ENCODE measurements around the gene RALB. TPM values are rescaled to one million over a fixed set of nuclear protein-coding genes. Genes with fewer than 3 reads are reported as not detected.

RALB gene
- total RNA-seq, 6 donors from 2014 or later, result 23.0 to 85.8 (median 46.5) TPM

DNA sequence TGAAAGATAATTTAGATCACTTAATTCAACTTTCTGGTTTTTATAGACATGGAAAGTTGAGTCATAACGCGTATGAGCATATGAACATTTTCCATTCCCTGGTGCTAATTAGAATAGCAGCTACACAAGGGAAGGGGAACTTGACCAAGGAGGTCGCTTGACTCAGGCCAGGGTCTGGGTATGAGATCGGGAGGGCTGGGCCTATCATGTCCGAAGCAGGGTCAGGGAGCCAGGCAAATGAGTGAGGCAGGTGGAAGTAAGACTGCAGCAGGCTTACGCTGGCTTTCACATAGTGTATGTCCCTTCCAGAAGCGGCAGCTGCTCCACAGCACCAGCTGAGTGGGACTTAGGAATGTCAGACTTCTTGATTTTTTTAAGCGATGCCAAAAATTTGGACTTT, 14.7 kb downstream of the RALB start:
- ATAC-seq (ENCODE audit: low FRiP score in 2 of 2) (no peak), DNase-seq (no peak)
- TF ChIP-seq, protein P1, sequence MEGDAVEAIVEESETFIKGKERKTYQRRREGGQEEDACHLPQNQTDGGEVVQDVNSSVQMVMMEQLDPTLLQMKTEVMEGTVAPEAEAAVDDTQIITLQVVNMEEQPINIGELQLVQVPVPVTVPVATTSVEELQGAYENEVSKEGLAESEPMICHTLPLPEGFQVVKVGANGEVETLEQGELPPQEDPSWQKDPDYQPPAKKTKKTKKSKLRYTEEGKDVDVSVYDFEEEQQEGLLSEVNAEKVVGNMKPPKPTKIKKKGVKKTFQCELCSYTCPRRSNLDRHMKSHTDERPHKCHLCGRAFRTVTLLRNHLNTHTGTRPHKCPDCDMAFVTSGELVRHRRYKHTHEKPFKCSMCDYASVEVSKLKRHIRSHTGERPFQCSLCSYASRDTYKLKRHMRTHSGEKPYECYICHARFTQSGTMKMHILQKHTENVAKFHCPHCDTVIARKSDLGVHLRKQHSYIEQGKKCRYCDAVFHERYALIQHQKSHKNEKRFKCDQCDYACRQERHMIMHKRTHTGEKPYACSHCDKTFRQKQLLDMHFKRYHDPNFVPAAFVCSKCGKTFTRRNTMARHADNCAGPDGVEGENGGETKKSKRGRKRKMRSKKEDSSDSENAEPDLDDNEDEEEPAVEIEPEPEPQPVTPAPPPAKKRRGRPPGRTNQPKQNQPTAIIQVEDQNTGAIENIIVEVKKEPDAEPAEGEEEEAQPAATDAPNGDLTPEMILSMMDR (IDR thresholded peaks at IDR 0.05), result no peak
- TF ChIP-seq POLR2A (IDR thresholded peaks at IDR 0.05) (no peak), POLR2AphosphoS5 (IDR thresholded peaks at IDR 0.05) (no peak), EP300 (IDR thresholded peaks at IDR 0.05) (no peak)
- Histone ChIP-seq H3K4me3 (no peak overlapping the region), H3K27me3 (no peaks in the 10 kb centered on the region), H3K4me1 (peaks cover 33 to 52% (median 43%) of the 10 kb centered on the region in 4 donors), H3K27ac (no peak overlapping the region), H3K36me3 (no peaks in the 10 kb centered on the region), H3K9me3 (no peaks in the 10 kb centered on the region)
- 81 to 94% methylated on average over 8 of the region's 8 CpGs for WGBS, 2 donors

DNA sequence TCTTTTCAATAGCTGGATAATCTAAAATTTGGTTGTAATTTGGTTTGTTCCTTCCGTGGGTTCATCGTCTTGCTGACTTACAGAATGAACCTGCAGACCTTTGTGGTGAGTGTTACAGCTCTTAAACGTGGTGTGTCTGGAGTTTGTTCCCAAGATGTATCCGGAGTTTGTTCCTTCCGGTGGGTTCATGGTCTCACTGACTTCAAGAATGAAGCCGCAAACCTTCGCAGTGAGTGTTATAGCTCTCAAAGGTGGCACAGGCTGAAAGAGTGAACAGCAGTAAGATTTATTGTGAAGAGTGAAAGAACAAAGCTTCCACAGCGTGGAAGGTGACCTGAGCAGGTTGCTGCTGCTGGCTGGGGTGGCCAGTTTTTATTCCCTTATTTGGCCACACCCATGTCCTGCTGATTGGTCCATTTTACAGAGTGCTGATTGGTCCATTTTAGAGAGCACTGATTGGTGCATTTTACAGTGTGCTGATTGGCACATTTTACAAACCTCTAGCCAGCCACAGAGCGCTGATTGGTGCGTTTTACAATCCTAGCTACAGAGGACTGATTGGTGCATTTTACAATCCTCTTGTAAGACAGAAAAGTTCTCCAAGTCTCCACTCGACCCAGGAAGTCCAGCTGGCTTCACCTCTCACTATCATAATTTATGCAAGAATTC, 16.6 kb downstream of the RALB start:
- ATAC-seq (ENCODE audit: low FRiP score in 2 of 2) (no peak), DNase-seq (no peak)
- Histone ChIP-seq H3K36me3 (no peaks in the 10 kb centered on the region), H3K9me3 (no peaks in the 10 kb centered on the region), H3K27me3 (no peaks in the 10 kb centered on the region), H3K4me1 (peaks cover 30 to 41% (median 34%) of the 10 kb centered on the region in 4 donors), H3K4me3 (no peak overlapping the region), H3K27ac (peak overlapping the region in 1 of 4 donors; percentile 55)
- no peak for TF ChIP-seq POLR2A (IDR thresholded peaks at IDR 0.05)
- WGBS, 2 donors, result 75 to 84% methylated on average over 11 of the region's 11 CpGs

DNA sequence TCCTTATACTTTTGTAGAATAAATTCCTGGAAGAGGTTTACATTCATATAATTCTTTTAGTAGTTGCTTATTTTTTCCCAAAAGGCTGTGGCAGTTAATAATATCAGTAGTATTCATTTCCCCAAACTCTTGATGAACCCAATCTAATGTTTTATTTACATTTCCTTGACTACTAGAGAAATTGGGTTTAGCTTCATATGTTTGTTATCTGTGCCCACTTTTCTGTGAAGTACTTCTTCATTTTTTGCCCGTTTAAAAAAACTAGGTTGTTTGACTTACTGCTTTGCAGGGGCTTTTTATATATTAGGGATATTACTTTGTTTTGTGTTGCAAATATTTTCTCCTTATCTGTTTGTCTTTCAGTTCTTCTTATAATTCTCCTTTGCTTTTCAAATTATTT, 17.2 kb downstream of the RALB start:
- Histone ChIP-seq H3K4me3 (no peak overlapping the region), H3K9me3 (no peaks in the 10 kb centered on the region), H3K36me3 (no peaks in the 10 kb centered on the region), H3K4me1 (peaks cover 23 to 38% (median 29%) of the 10 kb centered on the region in 4 donors), H3K27me3 (no peaks in the 10 kb centered on the region), H3K27ac (no peak overlapping the region)
- 52 to 67% methylated on average over 1 of the region's 1 CpG for WGBS, 2 donors
- DNase-seq (no peak), ATAC-seq (ENCODE audit: low FRiP score in 2 of 2) (no peak)
- TF ChIP-seq, protein P1 (IDR thresholded peaks at IDR 0.05), result no peak
- TF ChIP-seq POLR2A (IDR thresholded peaks at IDR 0.05), result no peak
- TF ChIP-seq EP300 (IDR thresholded peaks at IDR 0.05), result no peak
- no peak for TF ChIP-seq POLR2AphosphoS5 (IDR thresholded peaks at IDR 0.05)

DNA sequence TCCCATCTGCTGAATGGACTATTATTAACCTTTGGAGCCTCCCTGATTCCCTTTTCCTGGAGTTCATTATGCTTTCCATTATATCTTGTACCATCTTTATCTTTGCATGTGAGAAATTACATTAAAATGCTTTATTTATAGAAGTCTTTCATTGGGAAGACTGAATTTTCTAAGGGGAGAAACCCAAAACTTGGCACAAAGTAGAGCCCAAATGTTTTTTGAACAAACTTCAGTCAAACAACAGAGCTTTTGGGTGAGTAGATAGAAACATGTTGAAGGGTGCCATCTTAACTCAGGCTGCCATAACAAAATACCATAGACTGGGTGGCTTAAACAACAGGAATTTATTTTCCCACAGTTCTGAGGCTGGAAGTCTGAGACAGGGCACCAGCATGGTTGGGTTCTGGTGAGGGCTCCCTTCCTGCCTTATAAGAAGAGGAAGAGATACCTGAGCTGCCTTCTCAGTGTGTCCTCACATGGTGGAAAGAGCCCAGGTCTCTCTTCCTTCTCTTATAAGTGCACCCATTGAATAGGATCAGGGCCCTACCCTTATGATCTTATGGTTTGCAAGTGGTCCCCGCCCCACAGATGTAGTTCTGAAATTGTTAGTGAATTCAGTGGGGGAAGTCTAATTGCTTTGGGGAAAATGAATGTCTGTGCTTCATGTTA, 19.2 kb downstream of the RALB start:
- Histone ChIP-seq H3K27ac (no peak overlapping the region), H3K27me3 (no peaks in the 10 kb centered on the region), H3K4me3 (no peak overlapping the region), H3K36me3 (no peaks in the 10 kb centered on the region), H3K9me3 (no peaks in the 10 kb centered on the region), H3K4me1 (peaks cover 14 to 33% (median 16%) of the 10 kb centered on the region in 4 donors)
- DNase-seq (no peak), ATAC-seq (ENCODE audit: low FRiP score in 2 of 2) (no peak)
- TF ChIP-seq, protein P1 (IDR thresholded peaks at IDR 0.05), result no peak
- WGBS, 2 donors, result 100% methylated on average over 1 of the region's 1 CpG

DNA sequence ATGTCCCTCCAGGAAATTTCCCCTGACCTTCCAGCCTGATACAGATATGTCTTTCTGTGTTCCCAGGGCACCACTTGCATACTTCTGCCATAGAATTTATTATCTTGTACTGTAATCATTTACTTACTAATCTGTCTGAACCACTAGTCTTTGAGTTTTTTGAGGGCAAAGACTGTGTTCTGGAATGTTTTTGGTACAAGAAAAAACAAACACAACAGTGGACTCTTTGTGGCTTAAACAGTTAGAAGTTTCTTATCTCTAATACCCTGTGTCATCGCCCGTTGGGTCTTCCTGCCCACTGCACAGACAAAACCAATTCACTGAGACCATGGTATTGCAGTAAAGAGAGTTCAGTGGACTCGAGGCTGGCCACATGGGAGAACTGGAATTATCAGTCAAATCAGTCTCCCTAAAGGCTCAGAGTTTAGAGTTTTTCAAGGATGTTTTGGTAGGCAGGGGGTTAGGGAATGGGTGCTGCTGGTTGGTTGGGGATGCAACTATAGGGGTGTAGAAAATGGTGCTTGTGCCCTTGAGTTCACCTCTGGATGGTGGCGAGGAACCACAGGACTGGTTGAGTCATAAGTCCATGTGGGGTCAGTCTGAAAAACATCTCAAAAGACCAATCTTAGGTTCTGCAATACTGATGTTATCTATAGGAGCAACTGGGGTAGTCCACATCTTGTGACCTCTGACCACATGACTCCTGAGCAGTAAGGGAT, 20.3 kb downstream of the RALB start:
- H3K36me3 ChIP-seq, result no peaks in the 10 kb centered on the region
- no peaks in the 10 kb centered on the region for H3K9me3 ChIP-seq
- peaks cover 9 to 26% (median 12%) of the 10 kb centered on the region in 4 donors for H3K4me1 ChIP-seq
- 89 to 90% methylated on average over 4 of the region's 4 CpGs for WGBS, 2 donors
- no peak overlapping the region for H3K4me3 ChIP-seq
- no peak overlapping the region for H3K27ac ChIP-seq
- TF ChIP-seq, protein P1 (IDR thresholded peaks at IDR 0.05), result no peak
- TF ChIP-seq POLR2A (IDR thresholded peaks at IDR 0.05), result no peak
- TF ChIP-seq POLR2AphosphoS5 (IDR thresholded peaks at IDR 0.05), result no peak
- TF ChIP-seq EP300 (IDR thresholded peaks at IDR 0.05), result no peak
- DNase-seq (no peak), ATAC-seq (ENCODE audit: low FRiP score in 2 of 2) (no peak)
- no peaks in the 10 kb centered on the region for H3K27me3 ChIP-seq

All from upper lobe of left lung (tissue), 6 donors.